GM21576 (cell line): ENCODE measurements around the gene POLA1.

Experiments used
- ATAC-seq: cut with Tn5 transposase; IDR thresholded peaks from one replicate; pipeline ENCODE4 v1.9.1; 2021; ENCODE audit warnings: mild to moderate bottlenecking, moderate library complexity; ENCODE audit not compliant: unreplicated experiment

The POLA1 gene

DNA sequence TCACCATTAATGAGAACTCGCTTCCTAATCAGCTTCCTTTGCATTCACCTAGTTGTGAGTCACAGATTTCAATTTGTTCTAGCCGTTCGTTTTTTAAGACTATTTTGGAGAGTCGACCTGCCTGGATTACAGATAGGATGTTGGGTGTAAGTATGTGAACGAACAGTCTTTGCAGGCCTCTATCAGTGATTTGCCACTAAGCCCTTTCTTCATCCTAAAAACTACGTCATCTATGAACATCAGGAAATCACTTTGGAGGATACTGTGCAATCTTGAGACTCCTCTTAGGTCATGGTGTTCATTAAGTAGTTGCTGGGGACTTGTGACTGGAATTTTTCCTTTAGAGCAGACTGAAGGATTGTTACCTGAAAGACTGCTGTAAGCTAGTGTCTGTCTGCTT, 1.1 kb downstream of the POLA1 start:
- no peak for ATAC-seq

DNA sequence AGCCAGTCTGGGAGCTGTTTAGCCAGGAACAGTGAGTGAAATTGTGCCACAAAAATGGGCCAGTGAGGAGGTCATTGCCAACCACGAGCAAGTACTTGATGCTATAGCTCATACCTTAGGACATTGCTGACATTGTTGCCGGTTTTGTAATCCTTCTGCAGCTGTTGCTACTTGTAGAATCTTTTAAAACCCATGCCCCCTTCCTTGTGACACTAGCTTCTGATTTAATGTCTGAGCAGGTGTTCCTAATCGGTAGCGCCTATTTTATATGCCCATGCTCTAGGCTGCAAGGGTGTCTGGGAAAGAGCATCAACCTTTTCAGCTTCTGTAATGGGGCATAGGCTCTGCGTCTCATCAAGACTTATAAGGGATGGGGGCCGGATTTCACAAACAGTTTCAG, 2.6 kb downstream of the POLA1 start:
- no peak for ATAC-seq

GRCh38 chrX:24702362-24703184, 8.9 kb downstream of the POLA1 start:
- peak; percentile 99 for ATAC-seq

DNA sequence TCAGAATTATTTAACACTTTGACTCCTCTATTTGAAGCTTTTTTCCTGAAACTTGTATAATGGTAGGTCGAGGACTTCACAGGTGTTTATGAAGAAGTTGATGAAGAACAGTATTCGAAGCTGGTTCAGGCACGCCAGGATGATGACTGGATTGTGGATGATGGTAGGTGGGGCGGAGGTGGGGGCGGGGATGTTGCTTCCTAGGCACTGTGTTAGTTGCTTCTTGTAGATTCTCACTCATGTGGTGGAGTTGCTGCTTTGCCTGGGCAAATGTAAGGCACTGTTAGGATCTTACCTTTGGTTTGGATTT, 9.4 kb downstream of the POLA1 start:
- ATAC-seq = no peak

DNA sequence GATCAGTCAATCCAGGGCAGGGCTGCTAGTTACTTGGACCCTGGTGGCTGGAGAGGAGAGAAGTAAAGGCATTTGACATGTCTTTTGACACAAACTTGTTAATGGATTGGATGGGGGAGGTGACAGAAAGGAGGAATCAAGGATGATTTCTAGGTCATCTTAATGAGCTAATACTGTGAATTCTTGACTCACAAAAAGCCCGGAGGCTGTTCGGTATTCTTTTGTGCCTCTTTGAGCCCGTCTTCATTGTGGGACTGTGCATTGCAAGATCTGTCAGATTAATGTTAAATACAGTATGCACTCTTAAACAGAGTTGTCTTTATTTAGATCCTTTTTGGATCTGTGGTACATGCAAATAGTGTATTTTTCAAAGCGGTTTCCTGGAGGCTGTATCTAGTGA, 25.1 kb downstream of the POLA1 start:
- ATAC-seq = no peak

DNA sequence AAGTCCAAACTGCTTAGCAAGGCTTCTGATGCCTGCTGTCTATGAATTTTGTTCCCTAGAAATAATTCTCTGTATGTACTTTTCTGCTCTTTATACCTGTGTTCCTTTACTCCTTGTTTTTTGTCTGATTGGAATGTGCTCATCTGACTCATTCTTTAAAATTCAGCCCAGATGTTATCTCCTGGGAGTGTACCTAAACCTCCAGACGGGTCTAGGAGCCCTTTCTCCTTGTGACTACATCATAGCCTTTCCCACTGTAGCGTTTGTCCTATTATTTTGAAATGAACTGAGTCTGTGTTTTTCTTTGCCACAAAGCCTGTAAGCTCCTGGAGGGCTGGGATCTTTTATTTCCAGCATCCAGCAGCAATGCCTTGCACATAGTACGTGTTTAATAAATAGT, 26.3 kb downstream of the POLA1 start:
- no peak for ATAC-seq

GRCh38 chrX:24728530-24728929, 34.8 kb downstream of the POLA1 start:
- ATAC-seq = no peak

DNA sequence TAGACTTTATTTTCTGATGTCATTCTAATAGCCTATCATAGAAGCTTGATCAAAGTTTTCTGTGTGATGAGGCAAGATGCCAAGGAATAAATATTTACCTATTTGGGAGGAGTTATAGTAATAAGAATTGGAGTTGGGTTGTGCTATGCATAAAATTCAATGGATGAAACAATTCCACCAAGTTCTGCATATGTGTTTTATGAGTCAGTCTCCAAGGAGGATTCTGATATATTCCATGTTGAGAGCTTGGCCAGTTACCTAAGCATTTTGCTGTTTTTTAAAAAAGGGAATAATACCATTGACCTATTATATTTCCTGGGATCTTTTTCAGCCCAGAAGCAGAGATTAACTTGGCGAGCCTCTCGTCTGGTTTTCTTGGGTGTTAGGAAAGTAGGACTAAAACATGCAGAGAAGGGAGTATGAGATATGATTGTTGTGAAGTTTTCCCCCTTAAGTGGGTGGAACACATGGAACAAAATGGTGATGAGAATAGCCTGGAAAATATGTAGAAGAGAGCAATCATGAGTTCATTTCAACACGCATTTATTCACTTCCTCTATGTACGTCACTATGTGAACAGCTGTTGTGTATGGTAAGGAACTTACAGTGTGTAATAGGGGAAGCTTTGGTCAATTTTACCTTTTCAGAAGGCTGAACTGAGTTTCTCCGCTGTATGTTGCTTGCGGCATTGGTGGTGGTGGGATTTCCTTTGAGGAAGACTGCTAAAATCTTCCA, 39.2 kb downstream of the POLA1 start:
- ATAC-seq = no peak

DNA sequence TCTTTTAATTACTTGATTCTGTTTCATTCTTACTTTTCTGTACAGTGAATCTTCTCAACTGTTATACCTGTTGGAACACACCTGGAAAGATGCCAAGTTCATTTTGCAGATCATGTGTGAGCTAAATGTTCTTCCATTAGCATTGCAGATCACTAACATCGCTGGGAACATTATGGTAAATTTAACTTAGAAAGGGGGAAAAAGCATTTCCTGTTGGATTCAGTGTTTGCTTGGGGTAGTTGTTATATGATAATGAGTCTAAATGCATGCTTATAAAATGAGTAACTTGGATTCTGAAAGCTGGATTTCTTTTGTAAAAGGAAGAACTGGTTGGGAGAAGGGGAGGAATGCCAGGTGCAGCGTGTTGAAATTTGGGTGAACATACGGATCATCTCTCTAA, 47.6 kb downstream of the POLA1 start:
- ATAC-seq = no peak

GRCh38 chrX:24748196-24748595, 54.5 kb downstream of the POLA1 start:
- no peak for ATAC-seq

- no peak for ATAC-seq
Measured at GRCh38 chrX:24759786-24760185, 66.1 kb downstream of the POLA1 start.

DNA sequence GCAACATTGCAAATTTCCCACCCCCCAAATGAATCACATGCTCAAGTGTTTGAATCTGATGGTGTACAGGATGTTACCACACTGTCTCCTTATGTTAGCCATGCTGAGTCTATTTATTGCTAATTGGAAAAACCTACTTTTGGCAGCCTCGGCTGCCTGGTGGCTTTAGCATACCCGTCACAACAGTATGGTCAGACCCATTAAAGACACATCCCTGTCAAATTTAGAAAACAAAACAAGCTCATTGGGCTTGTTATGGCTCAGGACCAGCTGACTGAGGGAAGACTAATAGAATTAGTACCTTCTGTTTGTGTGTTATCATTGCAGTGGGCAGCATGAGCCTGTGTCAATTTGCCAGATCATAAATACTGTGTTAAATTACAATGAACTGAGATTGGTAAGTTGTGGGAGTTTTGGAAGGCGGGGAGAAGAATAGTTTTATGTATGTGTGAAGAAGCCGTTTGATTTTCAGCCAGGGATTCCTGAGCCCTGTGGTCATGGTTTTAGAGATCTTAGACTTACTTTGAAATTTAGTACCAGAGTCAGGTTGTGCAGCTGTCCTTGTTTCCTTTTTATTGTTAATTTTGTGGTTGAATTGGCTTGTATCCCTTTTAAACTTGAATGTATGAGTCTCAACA, 66.8 kb downstream of the POLA1 start:
- no peak for ATAC-seq

DNA sequence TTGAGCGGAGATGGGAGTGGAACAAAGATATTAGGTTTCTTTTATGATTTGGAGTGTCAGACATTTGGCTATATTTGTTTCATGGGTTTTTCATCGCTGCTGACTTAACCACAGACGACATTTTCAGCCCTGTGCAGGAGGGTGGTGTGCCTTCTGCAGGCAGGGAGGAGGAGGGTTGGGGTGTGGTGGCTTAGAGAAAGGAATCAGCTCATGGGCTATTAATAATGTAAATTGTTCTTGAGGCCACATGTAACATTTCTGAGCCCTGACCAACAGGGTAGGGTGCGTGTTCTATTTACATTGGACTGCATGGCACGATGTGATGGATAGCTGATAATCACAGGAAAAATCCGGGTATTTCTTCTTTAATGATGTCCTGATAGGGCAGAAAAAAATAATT, 67.6 kb downstream of the POLA1 start:
- ATAC-seq = no peak

- ATAC-seq = no peak
Measured at GRCh38 chrX:24763989-24764388, 70.3 kb downstream of the POLA1 start.

DNA sequence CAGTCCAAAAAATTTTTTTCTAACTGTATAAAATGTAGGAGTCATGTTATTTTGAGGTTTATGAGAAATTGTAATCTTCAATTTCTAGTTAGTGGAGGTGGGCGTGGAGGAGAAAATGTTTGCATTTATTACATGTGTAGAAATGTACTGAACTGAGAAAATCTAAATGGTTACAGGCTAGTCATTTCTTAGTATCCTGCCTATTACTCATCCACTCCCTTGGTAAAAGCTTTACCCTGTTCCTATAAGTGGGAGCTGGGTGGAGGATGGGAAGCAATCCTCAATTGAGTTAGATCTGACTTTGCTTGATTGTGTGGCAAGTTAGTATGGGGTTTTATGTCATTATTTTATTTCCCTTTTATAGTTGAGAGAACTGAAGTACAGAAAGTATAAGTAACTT, 73.8 kb downstream of the POLA1 start:
- no peak for ATAC-seq

GRCh38 chrX:24768556-24768955, 74.8 kb downstream of the POLA1 start:
- no peak for ATAC-seq

DNA sequence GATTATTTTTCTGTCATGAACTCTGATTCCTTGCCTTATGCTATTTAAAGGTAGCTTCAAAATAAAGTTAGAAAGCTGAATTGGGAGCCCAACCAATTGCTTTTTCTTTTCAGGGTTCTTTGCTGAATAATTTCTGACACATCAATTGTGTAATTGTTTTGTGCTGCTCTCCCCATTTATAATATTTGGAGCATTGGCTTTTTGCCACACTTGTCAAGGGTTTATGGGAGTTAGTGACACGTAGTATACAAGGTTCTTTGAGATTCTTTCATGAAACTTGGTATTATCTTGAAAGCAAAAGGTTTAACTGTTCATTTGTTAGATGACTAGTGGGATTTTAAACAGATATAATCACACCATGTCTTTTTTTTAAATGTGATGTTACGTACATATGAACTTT, 80.9 kb downstream of the POLA1 start:
- ATAC-seq = no peak

GRCh38 chrX:24775891-24776290, 82.2 kb downstream of the POLA1 start:
- no peak for ATAC-seq

- ATAC-seq = peak; percentile 99
Measured at GRCh38 chrX:24777660-24778059, 83.9 kb downstream of the POLA1 start.

GRCh38 chrX:24782011-24782410, 88.3 kb downstream of the POLA1 start:
- no peak for ATAC-seq

- ATAC-seq = no peak
Measured at GRCh38 chrX:24789047-24789446, 95.3 kb downstream of the POLA1 start.

- ATAC-seq = no peak
Measured at GRCh38 chrX:24790166-24790565, 96.4 kb downstream of the POLA1 start.
